RKO (cell line): ENCODE measurements around the gene STAT1.

Experiments used
- DNase-seq: peaks from one replicate; pipeline ENCODE4 v3.0.0-alpha.2; 2016; ENCODE audit warnings: low spot score

The STAT1 gene

DNA sequence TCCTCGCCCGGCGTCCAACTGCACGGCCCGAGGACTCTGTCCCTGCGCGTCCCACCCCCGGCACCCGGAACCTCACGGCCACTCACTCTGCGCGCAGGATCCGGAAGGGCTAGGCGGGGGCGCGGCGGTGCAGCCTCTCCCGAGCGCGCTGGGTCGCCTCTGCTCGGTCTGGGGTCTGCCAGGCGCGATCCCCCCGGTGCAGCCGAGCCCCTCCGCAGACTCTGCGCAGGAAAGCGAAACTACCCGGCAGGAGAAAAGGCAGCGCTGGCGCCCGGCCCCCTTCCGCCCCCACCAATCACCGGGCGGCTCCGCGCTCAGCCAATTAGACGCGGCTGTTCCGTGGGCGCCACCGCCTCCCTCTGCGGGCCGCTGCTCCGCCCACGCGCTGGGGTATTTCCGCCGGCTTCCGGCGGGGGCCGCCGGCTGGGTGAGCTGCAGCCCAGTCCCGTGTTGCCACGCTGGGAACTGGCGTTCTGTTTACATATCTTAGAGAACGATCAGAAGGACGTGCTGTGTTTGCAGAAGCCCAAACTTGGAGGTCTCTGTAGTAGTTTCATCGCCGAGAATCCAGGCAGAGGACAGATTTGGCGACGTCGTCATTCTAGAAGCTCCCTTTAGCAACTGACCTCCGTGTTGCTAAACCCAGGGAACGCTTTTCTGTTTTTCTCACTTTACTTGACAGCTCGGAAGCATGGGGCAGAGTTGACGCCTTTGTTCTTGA, at the start of gene STAT1:
TSS of gene STAT1 (minus strand) at position 240 of the 721 bp plus-strand sequence. CDS start 4,168 bp downstream, outside the sequence.
- DNase-seq = peak; percentile 91

DNA sequence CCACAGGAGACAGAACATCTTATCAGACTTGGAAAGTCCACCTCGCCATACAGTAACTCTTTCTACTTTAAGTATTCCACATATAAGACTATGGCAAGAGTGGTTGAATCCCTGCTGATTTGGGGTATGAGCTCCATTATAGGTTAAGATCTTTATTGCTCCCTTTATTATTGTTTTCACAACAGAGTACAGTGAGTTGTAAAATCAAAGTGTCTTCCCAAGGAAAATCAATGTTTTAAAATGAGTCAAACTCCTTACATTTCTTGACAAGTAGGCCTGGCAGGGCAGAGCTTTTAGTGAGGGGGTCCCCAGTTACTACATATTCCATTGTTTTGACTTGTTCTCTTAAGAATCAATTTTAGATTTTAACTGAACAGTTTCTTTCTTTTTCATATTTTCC, 49.6 kb upstream of the STAT1 start:
- DNase-seq = no peak

DNA sequence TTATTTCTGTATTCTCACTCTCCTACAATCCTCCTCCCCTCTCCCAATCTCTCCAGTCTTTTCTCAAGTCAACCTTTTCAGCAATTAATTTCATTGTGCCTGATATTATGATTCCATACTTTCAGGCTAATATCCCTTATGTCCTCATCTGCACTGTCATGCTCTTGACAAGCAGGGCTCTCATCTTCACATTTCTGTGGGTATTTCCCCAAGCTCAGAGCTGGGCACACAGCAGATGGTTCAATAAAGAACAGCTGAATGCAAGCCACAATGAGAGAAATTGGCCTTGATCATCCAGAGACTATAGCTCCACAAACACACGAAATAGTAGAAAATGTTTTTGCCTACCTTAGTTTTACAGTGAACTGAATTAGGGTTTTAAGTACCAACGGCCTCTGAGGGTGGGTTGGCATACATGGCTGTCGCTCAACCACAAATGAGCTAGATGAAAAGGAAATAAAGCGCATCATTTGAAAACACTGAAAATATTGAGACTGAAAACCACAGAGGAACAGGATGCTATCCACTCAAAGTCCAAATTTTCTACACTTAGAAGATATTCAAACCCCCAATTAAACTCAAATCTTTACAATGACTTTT, 47.5 kb upstream of the STAT1 start:
- DNase-seq = no peak

DNA sequence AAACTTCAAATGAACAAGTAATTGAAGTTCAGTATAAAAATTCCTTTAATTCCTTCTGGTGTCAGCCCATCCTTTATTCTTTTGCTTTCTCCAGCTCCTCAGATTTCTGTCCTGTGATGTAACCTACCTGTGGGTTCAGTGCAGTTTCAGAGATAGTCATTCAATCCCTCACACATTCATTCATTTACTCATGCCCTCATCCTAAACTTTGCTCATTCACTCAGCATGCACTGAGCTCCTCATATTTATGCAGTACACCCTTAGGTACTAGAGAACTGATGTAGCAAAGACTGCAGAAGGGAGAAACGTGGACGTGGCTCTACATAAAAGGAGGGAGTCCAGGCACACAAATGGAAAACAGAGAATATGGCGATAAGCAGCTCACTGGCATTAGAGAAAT, 45.3 kb upstream of the STAT1 start:
- DNase-seq = no peak

DNA sequence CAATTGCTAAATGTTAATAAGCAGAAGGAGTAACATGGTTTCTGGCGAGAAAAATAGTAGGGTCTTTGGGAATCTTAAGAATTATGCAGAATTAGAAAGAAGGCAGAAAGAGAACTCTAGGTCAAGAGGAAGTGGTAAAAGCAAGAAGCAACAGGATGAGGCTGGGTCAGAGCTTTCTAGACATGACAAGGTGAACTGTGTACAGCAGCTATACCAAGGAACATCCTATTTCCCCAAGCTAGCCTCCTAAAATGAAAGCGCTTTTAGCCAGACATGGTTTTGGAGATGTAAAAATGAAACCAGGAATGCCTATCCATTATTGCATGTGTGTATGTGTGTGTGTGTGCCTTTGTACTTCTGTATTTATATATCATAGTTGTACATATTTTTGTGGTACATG, 42.3 kb upstream of the STAT1 start:
- no peak for DNase-seq

DNA sequence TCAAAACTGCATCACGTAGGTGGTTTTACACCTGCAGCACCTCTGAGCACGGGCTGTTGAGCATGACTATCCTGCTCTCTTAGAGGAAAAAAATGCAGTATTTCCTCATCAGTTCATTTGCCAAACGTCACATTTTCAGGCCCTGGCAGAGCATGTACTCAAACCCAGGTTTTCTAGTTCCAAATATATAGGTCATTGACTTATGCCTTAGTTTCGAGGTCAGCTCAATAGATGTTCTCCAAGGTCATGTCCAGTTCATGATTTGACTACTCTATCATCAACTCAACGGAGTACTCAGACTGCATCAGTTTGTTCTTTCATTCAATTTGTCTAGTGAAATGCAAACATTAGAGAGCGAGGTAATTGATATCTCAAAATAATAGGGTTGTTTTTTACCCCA, 39.3 kb upstream of the STAT1 start:
- no peak for DNase-seq

DNA sequence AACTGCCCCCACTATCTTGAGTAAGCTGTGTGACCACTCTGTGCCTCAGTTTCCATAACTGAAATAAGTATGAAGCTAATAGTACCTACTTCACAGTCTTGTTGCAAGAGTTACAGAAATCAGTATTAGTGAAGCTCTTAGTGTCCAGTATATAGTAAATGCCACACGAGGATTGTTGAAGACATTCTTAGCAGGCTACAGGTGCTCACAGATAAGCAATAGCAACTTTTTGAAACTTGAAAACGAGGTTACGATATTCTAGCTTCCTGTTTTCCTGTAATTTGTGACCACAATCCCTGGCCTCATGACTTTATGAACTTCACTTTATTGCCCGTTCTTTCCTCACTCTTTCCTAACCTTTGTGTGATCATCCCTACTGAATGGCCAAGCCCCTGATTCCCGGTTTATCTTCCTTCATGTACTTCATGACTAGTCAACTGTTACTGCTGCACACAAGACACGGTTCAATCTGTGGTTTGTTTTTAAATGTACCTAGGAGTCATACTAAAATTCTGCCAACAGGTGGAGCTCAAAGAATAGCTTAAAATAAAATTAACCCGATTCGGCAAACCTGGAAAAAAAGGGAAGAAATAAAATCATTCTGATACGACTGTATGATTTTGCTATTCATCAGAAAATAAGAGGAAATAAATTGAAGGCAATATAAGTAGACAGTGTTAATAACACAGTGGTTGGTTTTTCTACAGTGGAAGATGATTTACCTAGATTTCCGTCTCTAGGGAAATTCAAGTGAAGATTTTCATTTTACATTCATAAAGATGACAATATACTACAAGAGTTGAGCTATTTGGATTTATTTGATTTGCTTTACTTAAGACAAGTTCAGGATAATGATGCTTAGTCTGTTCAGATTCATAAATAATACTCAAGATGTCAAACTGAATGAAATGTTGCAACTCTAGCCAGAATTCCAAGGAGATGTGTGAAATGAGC, 38.1 kb upstream of the STAT1 start:
- DNase-seq = peak; percentile 68

DNA sequence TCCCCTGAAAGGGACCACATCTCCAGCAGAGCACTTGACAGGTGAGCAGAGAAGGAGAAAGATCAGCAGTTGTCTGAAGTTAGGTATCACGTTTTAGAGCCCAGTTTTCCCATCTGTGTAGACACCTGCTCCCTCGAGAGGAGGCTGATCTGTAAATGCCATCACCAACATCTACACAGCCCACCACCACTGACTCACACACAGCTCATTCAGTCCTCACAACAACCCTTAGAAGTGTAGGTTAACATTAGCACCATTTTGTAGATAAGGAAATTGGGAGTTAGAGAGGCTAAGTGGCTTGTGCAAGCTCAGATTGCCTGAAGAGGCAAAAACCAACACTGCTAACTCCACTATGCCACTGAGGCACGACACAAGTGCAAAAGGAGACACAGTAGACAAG, 37.2 kb upstream of the STAT1 start:
- DNase-seq = no peak

DNA sequence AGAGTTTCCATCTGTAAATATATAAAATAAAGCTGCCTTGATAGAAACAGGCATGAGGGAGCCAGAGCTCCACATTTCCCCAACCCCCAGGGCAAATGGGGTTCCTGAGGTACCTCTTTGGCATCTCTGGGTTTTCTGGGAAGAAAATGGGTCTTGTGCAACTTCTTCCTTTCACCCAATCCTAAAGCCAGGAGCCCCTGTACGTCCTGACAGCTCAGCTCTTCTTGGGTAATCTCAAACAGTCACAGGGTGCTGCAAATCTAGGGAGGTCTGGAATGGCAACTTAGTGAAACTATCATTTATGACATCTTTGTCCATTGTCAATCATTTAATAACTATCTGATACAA, 36.6 kb upstream of the STAT1 start:
- DNase-seq = no peak

DNA sequence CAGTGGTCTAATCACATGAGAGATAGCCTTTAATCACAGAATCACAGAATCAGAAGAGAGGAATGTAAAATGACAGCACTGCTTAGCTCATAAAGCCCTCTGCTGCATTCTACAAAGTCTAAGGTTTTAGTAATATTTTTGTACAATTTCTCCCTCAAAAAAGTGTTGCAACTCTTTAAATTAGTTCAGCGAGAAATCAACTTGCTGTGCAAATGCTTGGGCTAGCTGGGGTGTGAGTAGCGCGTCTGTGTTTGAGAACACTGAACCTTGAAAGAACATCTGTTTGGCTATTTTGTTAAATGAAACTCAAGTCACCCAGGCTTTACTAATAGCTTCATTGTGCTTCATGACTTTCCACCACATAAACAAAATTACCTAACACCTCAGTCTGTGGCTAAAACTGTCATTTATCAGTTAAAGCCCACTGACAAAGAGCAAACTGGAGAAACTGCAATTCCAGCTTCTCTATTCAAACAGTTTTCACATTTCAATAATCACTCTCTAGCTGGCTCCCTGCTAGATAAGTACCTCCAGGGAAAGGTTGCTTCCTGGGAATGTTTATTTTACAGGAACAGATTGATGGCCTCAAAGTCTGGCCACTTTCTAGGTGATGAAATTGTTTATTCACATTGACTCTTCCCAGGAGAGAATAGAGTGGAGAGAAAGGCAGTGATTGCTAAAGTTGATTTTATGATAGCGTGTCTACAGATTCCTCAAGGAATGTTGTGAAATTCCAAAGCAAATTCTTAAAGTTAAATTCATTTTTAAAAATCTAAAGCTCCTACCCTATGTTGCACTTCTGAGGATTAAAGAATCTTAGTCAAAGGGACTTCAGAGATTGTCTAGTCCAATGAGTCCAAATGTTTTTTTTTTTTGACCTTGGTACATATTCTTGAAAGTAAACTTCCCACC, 36.0 kb upstream of the STAT1 start:
- no peak for DNase-seq

DNA sequence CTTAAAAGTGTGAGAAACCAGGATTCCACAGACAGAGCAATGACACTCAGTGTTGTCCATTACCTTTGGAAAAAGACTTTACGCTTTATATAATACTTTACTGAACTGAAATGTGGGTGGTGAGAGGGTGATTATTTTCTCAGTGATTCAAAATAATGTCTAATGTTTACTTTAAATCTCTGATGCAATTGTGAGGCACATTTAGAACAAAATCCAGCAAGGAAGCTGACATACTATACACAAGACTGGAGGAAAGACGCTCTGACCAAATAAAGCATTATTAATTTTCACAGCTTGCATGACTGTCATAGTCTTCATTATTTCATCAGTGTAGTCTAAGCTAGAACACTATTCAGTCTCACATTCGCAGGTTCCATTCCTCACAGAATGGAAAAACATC, 34.1 kb upstream of the STAT1 start:
- no peak for DNase-seq

DNA sequence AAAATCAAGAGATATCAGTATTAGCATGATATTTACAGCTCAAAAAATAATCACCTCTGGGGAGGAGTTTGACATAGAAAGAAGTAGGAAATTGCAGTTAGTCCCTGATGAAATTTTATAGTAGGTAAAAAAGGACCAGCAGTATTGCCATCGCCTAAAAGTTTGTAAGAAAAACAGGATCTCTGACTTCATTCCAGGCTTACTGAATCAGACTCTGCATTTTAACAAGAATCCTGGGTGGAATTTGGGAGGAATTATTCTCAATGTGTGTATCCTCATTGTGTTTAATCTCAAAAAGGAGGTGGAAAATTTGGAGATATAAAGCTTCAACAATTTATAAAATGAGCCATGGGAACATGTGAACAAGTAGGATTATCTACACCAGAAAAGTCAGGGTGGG, 31.2 kb upstream of the STAT1 start:
- no peak for DNase-seq

DNA sequence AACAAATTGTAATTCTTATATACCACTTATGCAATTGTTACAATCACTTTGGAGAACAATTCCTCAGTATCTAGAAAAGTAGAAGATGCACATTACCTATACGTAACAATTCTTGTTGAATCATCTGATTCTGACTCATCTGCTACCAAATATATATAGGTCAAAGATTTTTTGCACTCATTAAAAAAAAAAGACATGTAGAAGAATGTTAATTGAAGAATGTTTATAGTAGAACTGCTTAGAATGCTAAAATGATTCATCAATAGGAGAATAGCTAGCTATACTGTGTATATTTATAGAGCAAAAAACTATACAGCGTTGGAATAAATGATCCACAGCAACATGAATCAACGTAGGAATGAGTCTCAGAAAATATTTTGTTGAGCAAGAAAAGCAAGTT, 29.5 kb upstream of the STAT1 start:
- no peak for DNase-seq

DNA sequence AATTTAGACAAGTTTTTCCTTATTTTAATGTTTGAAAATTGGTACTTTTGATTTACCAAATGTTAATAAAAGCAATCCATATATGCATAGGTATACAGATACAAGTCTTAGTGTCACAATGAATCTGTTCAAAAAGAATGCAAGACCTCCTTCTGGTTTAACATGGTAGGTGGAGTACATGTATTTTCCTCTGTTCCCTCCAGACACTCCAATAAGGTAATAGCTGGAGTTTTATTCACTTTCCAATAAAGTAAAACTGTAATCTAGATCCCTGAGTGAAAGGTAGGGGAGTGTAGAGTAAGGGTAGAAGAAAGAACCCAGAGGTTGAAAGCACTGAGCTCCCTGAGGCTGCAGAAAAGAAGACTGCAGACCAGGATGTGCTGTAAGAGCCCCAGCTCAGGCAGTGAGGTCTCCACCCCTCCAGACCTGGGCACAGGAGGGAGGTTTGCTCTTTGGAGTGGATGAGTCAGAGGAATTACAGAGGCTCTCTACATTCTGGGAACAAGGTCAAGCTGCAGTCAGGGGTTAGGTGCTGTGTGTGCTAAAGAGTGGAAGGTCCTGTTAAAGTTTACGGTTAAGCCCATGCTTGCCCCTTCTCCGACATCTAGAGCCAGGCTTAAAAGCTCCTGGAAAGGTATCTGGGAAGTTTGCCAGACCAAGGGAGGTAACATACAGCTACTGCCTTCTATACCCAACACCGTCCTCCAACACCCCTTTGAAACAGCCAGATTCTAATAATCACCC, 27.6 kb upstream of the STAT1 start:
- DNase-seq = no peak

DNA sequence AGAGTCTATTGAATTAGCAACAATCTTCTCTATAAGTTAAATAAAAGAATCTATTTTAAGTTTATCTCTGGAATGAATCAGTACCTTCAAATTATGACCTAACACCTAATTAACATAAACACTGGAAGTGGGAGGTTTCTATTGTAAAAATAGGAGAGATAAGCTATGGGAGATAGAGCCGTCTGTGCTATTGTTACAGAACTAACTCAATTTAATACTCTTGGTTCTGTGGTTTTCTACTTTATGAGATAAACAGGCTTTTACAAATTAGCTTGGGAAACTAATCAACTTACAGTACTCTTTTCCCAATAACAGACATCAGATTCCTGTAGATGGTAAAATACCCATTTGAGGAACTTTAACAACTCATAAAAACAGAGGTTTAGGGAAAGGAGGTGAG, 25.6 kb upstream of the STAT1 start:
- DNase-seq = no peak

DNA sequence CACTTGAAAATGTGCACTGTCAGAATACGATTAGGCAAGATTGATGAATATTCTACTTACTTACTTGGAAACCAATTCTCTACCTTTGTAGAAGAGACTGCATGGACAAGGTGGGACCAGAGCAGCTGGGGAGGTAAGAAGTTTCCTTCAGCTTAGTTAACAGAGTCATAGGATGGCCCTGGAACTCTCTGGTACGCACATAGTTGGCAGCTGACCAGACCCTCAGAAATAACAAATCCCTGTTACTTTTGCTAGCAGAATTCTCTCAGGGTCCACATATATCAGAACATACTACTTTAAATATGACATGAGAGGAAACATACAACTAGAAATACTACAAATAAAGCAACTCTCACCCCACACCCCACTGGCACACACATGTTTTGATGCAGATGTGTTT, 24.8 kb upstream of the STAT1 start:
- DNase-seq = no peak

DNA sequence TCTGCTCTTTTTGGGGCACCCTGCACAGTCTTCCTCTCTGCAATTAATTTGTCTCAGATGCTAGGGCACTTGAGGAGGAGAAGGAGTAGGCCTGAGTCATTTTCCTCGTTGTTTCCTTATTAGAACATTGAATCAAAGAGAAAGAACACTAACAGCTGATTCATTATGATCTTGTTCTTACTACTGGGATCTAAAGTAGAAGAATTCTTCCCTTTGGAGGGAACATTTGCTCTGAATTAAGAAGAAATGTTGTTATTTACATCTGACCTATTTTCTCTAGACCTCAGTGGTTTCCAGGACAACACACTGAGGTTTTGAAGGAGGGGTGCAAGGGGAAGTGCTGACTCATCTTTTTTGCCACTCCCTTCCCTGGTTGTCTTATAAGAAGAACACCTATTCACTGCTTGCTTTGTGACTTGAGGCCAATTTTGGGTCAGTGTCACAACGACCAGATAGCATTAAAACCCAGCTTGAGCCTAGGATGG, 24.3 kb upstream of the STAT1 start:
- peak; percentile 34 for DNase-seq

DNA sequence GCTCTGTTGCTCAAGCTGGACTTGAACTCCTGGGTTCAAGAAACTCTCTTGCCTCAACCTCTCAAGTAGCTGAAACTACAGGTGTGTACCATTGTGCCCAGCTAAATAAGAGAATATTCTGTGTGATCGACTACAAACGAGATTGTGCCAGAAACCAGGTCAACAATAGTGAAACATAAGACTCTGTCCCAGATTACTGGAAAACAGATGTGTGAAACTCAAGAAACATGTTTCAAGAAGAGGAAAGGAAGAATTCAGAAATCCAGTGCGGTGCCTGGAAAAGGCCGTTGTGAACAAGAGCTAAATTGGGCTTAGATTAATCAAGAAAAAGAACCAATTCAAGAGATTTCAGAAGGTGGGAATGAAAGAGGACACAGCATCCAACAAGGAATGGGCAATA, 23.4 kb upstream of the STAT1 start:
- DNase-seq = no peak

DNA sequence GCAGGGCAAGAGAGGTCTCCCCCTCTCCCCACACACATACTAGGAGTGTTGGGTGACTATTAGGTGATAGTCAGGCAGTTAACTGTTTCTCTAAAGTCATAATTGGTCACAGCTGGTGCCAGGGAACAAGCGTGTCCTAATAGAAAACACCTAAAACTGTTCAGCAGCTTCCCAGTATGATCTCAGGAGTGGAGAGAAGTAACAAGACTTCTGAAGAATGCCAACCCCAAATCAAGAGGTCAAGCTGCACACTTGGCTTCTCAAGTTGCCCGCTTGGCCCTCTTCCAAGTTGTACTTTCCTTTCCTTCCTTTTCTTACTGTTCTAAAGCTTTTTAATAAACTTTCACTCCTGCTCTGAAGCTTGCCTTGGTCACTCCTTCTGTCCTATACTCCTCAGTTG, 22.4 kb upstream of the STAT1 start:
- DNase-seq = no peak

DNA sequence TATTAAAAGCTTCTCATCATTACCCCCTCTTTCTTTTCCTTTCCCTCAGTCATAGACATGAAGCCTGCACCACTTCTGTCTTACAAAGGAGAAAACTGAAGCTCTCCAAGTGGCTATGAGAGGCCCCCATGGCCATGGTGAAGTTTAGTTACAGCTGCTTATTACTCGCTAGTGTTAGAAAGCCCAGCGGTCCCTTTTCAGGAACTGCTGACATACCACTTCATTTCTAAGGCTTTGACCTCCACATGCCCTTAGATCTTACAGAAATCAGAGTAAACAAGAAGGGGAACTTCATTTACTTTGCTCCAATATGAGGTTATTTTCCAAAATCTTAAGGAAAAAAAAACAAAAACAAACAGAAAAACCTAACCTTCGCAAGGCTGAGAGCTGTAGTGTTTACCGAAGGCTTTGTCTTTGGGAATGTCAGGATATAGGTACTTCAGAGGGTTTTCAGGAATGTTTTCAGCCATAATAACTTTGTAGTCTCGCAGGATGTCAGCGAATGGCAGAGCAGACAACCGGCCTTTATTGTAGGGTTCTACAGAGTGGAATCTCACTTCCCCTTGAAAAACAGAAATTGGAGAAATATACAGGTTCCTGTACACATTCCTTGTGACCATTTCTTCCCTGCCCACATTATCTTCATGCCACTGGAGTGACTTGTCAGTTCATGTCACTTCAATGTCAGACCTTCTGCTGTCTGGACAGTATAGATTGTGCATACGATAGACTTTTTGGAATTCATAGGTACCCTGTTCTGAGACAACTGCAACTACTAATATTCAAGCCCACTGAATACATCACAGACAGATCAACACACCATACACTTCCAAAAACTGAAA, 18.8 kb upstream of the STAT1 start:
- DNase-seq = no peak
